HG02973 (cell line): ENCODE measurements around the gene AHSA1.
A peak's percentile ranks its signal among the peaks of the same experiment; 100 is the strongest.

Source experiments
- ATAC-seq: cut with Tn5 transposase; IDR thresholded peaks from one replicate; pipeline ENCODE4 v1.9.1; 2021; ENCODE audit warnings: moderate library complexity; ENCODE audit not compliant: unreplicated experiment

The AHSA1 gene

GRCh38 chr14:77470224-77470870 lies 12.5 kb downstream of the AHSA1 start:
- ATAC-seq, result no peak

- no peak for ATAC-seq
Measured at GRCh38 chr14:77473921-77474320, 16.0 kb downstream of the AHSA1 start.

- ATAC-seq, result no peak
Measured at GRCh38 chr14:77474479-77475177, 16.7 kb downstream of the AHSA1 start.

- ATAC-seq, result no peak
Measured at GRCh38 chr14:77475432-77476115, 17.7 kb downstream of the AHSA1 start.

GRCh38 chr14:77478029-77478428 lies 20.1 kb downstream of the AHSA1 start:
- ATAC-seq, result no peak

GRCh38 chr14:77478796-77479195 lies 20.9 kb downstream of the AHSA1 start:
- ATAC-seq, result peak; percentile 90

- no peak for ATAC-seq
Measured at GRCh38 chr14:77482422-77482821, 24.5 kb downstream of the AHSA1 start.

GRCh38 chr14:77485256-77485655 lies 27.4 kb downstream of the AHSA1 start:
- ATAC-seq, result no peak

GRCh38 chr14:77485901-77486678 lies 28.2 kb downstream of the AHSA1 start:
- ATAC-seq, result no peak

GRCh38 chr14:77488558-77488957 lies 30.7 kb downstream of the AHSA1 start:
- no peak for ATAC-seq

- ATAC-seq, result no peak
Measured at GRCh38 chr14:77489041-77489440, 31.1 kb downstream of the AHSA1 start.

- ATAC-seq, result no peak
Measured at GRCh38 chr14:77490347-77490986, 32.6 kb downstream of the AHSA1 start.

- no peak for ATAC-seq
Measured at GRCh38 chr14:77491056-77491455, 33.2 kb downstream of the AHSA1 start.

- no peak for ATAC-seq
Measured at GRCh38 chr14:77495334-77495733, 37.4 kb downstream of the AHSA1 start.

GRCh38 chr14:77498120-77498979 lies 40.5 kb downstream of the AHSA1 start, which contains the start of gene ISM2:
Gene ISM2, minus strand, starts transcription at chr14:77498816. Its CDS starts 23 bp downstream, at chr14:77498793.
- peak; percentile 68 for ATAC-seq

GRCh38 chr14:77498984-77499527 lies 41.2 kb downstream of the AHSA1 start:
- peak; percentile 32 for ATAC-seq

- ATAC-seq, result no peak
Measured at GRCh38 chr14:77502109-77502782, 44.4 kb downstream of the AHSA1 start.

GRCh38 chr14:77503138-77503537 lies 45.2 kb downstream of the AHSA1 start:
- no peak for ATAC-seq

- ATAC-seq, result no peak
Measured at GRCh38 chr14:77505031-77505430, 47.1 kb downstream of the AHSA1 start.
